HL-60/S4 treated with retinoic acid at 250 ng/mL for 4 days and 3 days (cell line): ENCODE measurements around the gene PM20D1.
"Not testable (repeated sequence)": the region's sequence is repeated elsewhere in the genome, so short reads cannot be mapped to it uniquely, and the experiment has no call there.

Experiments
- in situ Hi-C: fragments of 300-500 bp; cut with MboI; formaldehyde crosslinking; loops from 2 replicates; pipeline ENCODE4 v1.7.0; 2022; ENCODE audit warnings: low sequenced_read_pairs

The PM20D1 gene

GRCh38 chr1:205842229-205842628, 7.7 kb downstream of the PM20D1 start:
- in situ Hi-C loops = no loop called here

DNA sequence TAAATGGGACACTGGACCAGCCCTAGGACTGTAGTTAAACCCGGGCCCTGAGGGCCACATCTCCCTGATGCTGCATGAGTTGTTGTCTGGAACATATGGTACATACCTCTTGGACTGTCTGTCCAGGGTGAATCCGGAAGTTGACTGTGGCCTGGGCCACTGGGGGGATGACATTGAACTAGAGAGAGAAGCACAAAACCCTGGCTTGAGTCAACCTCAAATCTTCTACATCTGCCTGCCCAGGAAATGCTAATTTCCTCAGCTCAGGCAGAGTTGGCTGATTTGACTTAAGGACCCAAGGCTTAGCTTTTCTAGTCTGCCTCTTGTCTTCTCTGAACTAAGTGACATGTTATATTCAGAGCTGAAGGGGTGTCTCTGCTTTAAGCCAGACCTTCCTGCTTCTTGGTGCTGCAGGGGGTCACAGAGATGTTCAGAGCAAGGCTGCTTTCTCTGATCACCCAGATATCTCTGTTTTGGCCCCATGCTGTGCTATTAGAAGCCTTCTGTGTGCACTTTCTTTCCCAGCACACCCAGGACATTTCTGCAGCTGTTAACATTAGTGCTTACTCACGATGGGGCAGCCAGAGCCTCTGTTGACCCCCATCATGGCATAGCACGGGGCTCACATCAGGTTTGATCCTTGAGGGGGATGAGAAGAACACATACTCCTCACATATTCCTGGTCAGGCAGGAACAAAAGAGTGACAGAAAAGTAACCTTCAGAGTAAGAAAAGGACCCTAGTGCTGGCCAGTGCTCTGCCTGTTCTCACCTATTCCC, 9.6 kb downstream of the PM20D1 start:
- in situ Hi-C loops = no loop called here

- in situ Hi-C loops = no loop called here
Measured at GRCh38 chr1:205837382-205837970, 12.5 kb downstream of the PM20D1 start.

- in situ Hi-C loops = no loop called here
Measured at GRCh38 chr1:205834751-205835150, 15.2 kb downstream of the PM20D1 start.

- in situ Hi-C loops = no loop called here
Measured at GRCh38 chr1:205832326-205832751, 17.6 kb downstream of the PM20D1 start.

DNA sequence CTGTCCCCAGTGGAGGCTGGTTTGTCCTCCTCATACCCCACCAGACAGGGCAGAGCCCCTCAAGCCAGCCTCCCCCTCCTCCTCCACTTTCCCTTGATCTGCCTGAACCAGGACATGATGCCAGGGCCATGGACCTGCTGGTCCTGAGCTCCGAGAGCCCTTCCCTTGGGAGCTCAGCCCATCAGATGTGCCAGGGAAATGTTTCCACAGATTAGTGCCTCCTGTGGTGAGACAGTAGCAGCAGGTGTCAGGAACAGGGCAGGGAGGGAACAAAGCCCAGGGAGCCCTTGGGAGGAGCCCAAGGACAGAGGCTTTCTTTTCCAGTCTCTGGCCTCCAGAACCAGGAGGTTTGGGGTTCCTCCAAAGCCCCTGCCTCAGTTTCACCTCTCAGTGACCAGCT, 22.3 kb downstream of the PM20D1 start:
- in situ Hi-C loops = no loop called here

DNA sequence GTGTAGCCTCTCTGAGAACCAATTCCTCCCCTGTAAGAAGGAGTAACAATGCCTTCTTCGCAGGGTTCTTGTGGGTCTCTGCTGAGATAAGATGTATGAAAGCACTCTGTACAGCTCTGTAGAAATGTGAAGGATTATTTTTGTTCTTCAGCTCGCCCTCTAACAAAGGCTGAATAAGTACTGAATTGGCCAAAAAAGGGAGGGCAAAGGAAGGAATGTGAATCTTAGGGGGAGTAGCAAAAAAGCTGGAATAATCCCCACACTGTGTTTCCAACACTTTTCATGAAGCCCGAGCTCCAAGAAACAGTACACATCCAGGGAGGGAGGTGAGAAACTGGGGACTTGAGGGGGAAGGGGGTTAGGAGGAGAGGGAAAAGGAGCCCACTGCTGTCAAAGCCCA, 22.9 kb downstream of the PM20D1 start:
- in situ Hi-C loops = no loop called here

GRCh38 chr1:205826016-205826806, 23.7 kb downstream of the PM20D1 start:
- in situ Hi-C loops = no loop called here

DNA sequence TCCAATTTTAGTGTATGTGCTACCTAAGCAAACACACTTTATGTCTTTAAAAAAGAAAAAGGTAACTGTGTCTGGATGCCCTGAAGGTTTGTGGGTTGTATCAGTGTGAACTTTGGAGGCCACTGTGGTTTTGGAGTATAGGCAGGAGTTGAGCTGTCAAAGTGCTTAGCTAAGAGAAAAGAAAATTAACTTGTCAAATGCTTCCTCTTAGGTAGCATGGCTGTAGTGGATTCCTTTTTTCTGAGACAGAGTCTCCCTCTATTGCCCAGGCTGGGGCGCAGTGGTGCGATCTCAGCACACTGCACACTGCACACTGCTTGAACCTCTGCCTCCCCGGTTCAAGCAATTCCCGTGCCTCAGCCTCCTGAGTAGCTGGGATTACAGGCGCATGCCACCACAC, 25.8 kb downstream of the PM20D1 start:
- in situ Hi-C loops = no loop called here

- in situ Hi-C loops = not testable (repeated sequence)
Measured at GRCh38 chr1:205823260-205823659, 26.7 kb downstream of the PM20D1 start.

DNA sequence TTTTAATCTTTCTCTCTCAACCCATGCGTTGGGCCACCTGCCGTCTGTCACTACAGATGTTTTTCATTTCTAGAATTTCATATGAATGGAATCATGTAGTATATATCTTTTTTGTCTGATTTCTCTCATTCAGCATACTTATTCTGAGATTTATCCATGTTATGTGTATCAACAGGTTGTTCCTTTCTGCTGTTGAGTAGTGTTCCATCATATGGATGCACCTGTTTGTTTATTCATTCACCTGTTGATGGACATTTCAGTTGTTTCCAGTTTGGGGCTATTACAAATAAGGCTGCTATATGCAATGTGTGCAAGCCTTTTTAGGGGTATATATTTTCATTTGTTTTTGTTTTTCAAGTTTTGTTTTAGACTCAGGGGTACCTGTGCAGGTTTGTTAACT, 27.5 kb downstream of the PM20D1 start:
- in situ Hi-C loops = no loop called here

- in situ Hi-C loops = no loop called here
Measured at GRCh38 chr1:205817988-205818387, 31.9 kb downstream of the PM20D1 start.

GRCh38 chr1:205817364-205817763, 32.6 kb downstream of the PM20D1 start:
- in situ Hi-C loops = no loop called here

- in situ Hi-C loops = no loop called here
Measured at GRCh38 chr1:205813755-205814058, 36.2 kb downstream of the PM20D1 start.

GRCh38 chr1:205812878-205813754, 36.8 kb downstream of the PM20D1 start, which contains the start of gene SLC41A1:
Gene SLC41A1 (minus strand): TSS chr1:205813198. CDS start chr1:205810441, 2,757 bp downstream.
- in situ Hi-C loops = no loop called here

- in situ Hi-C loops = no loop called here
Measured at GRCh38 chr1:205812271-205812877, 37.6 kb downstream of the PM20D1 start.

DNA sequence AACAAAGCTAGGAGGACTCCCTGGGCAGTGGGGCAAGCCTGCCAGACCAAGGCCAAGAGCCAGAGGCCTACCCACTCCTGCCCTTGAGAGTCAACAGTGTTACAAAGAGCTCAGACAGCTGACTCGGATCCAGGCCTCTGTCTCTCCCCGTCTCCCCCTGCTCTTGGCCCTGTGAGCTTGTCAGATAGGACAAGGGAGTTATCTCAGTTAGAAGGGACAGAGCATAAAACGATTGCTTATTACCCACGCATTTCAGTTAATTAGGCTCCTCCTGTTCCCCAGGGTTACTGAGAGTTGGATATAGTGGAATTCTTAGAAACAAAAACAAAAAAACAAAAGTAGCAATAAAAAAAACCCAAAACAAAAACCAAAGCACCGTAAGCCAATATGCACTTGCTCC, 38.3 kb downstream of the PM20D1 start:
- in situ Hi-C loops = no loop called here

DNA sequence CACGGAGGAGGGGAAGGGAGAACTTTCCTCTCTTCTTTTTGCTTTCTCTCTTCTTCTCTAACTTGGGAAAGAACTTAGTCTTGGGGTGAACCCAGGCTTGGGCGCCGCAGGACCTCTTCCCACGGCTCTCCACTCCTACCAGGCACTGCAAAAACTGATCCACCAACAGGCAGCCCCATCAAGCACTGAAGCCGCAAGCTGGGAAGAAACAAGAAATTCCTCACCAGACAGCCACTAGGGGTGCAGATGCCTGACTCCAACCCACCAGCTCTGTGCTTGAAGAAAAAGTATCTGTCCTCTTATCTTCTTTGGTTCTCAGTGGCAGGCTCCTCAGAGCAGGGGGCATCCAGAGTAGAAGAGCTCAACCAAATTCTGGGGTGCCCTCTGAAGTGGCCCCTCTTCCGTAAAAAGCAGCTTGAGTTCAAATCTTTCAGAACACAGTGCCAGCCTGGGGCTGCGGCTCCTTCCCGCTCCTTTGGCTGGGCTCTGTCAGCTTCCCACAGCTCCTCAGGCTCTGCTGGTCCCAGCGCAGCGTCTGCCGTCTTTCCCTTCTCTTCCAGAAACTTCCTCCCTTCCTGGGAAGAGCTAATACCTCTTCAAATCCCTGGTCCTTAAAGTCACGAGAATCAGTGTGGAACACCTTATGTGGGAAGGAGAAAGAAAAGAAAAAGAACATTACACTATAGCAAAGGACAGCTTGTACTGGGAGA, 39.3 kb downstream of the PM20D1 start:
- in situ Hi-C loops = no loop called here

DNA sequence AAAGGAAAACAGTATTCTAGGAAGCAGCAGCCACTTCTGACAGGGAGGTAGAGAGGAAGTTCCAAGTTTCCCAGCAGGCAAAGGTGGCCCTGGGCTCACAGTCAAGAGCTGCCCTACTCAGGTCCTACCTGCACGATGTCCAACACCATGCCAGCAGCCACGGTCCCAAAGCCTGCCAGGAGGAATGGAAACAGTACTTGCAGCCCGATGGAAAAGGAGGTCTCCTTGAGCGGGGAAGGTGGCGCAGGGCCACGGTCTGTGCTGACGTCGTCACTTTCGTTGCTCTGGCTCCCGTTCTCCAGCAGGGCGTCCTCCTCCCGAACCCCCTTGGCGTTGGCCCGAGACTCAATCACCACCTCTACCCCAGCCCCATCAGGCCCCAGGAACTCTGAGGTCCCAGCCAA, 40.0 kb downstream of the PM20D1 start:
- in situ Hi-C loops = no loop called here

DNA sequence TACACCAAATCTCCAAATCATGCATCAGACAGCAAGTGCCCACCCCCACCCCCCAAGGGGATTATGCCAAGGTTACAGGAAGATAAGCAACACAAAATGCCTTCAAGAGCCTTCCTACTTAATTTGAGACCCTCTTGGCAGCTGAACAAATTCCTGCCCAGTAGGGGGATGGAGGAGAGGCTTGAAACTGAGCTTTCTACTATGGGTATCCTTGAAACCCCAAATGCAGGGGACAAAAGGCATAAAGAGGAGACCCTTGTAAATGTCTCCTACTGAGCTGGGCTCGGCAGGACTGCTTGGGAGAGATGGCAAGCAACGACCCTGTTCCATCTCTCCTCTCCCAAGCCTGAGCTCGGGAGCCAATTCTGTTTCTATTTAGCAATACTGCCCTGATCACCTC, 40.5 kb downstream of the PM20D1 start:
- in situ Hi-C loops = no loop called here
